ENCODE results near the gene STK11. TPM values are rescaled to one million over a fixed set of nuclear protein-coding genes. Genes with fewer than 3 reads are reported as not detected.
A peak's percentile ranks its signal among the peaks of the same experiment; 100 is the strongest.

The STK11 gene
- total and polyA plus RNA-seq, 2 experiments from 2014 or later = 19.4 to 96.5 TPM

GRCh38 chr19:1239420-1239795 lies 33.8 kb downstream of the STK11 start:
- Mint-ChIP-seq H3K36me3 (ENCODE audit: low read depth) (no peaks in the 10 kb centered on the region), H3K4me3 (peak overlapping the region; percentile 79), H3K27me3 (ENCODE audit: insufficient read depth, low read depth, poor library complexity) (peaks cover 8% of the 10 kb centered on the region), H3K9me3 (no peaks in the 10 kb centered on the region; the same call in 2 of the 3 replicates), H3K27ac (peak overlapping the region; percentile 74), H3K4me1 (peaks cover 17% of the 10 kb centered on the region)
- DNase-seq (ENCODE audit: low spot score) = no peak
- Histone ChIP-seq H3K79me2 (replicated peaks; ENCODE audit: insufficient read depth) (peaks cover 7% of the 10 kb centered on the region), H3K4me3 (peak overlapping the region; percentile 68), H2AFZ (no peak overlapping the region), H3K27me3 (ENCODE audit: insufficient read depth) (no peaks in the 10 kb centered on the region), H3K36me3 (ENCODE audit: insufficient read depth) (no peaks in the 10 kb centered on the region), H4K20me1 (replicated peaks; ENCODE audit: insufficient read depth) (peaks cover 3% of the 10 kb centered on the region; the same call in 1 of the 2 replicates), H3K27ac (ENCODE audit: low read depth) (0 out of 2 replicates have a peak overlapping the region, but pooled peaks have one; percentile 32), H3K4me2 (peak overlapping the region; percentile 78; the same call in 1 of the 2 replicates), H3K9me2 (ENCODE audit: insufficient read depth) (no peaks in the 10 kb centered on the region), H3F3A (replicated peaks; ENCODE audit: low read depth) (peaks cover 37% of the 10 kb centered on the region), H3K4me1 (ENCODE audit: insufficient read depth) (peaks cover 12% of the 10 kb centered on the region; the same call in 1 of the 2 replicates)
- TF ChIP-seq EZH2 (IDR thresholded peaks at IDR 0.05; ENCODE audit: low read depth, unreplicated experiment) = no peak
- TF ChIP-seq EZH2phosphoT487 (IDR thresholded peaks at IDR 0.05; ENCODE audit: unreplicated experiment) = no peak
- TF ChIP-seq CREB1 (CRISPR knock-in tag; IDR thresholded peaks at IDR 0.05; ENCODE audit: low read depth) = no peak
- TF ChIP-seq JUNB (IDR thresholded peaks at IDR 0.05; ENCODE audit: unreplicated experiment) = no peak
- TF ChIP-seq, protein P1, sequence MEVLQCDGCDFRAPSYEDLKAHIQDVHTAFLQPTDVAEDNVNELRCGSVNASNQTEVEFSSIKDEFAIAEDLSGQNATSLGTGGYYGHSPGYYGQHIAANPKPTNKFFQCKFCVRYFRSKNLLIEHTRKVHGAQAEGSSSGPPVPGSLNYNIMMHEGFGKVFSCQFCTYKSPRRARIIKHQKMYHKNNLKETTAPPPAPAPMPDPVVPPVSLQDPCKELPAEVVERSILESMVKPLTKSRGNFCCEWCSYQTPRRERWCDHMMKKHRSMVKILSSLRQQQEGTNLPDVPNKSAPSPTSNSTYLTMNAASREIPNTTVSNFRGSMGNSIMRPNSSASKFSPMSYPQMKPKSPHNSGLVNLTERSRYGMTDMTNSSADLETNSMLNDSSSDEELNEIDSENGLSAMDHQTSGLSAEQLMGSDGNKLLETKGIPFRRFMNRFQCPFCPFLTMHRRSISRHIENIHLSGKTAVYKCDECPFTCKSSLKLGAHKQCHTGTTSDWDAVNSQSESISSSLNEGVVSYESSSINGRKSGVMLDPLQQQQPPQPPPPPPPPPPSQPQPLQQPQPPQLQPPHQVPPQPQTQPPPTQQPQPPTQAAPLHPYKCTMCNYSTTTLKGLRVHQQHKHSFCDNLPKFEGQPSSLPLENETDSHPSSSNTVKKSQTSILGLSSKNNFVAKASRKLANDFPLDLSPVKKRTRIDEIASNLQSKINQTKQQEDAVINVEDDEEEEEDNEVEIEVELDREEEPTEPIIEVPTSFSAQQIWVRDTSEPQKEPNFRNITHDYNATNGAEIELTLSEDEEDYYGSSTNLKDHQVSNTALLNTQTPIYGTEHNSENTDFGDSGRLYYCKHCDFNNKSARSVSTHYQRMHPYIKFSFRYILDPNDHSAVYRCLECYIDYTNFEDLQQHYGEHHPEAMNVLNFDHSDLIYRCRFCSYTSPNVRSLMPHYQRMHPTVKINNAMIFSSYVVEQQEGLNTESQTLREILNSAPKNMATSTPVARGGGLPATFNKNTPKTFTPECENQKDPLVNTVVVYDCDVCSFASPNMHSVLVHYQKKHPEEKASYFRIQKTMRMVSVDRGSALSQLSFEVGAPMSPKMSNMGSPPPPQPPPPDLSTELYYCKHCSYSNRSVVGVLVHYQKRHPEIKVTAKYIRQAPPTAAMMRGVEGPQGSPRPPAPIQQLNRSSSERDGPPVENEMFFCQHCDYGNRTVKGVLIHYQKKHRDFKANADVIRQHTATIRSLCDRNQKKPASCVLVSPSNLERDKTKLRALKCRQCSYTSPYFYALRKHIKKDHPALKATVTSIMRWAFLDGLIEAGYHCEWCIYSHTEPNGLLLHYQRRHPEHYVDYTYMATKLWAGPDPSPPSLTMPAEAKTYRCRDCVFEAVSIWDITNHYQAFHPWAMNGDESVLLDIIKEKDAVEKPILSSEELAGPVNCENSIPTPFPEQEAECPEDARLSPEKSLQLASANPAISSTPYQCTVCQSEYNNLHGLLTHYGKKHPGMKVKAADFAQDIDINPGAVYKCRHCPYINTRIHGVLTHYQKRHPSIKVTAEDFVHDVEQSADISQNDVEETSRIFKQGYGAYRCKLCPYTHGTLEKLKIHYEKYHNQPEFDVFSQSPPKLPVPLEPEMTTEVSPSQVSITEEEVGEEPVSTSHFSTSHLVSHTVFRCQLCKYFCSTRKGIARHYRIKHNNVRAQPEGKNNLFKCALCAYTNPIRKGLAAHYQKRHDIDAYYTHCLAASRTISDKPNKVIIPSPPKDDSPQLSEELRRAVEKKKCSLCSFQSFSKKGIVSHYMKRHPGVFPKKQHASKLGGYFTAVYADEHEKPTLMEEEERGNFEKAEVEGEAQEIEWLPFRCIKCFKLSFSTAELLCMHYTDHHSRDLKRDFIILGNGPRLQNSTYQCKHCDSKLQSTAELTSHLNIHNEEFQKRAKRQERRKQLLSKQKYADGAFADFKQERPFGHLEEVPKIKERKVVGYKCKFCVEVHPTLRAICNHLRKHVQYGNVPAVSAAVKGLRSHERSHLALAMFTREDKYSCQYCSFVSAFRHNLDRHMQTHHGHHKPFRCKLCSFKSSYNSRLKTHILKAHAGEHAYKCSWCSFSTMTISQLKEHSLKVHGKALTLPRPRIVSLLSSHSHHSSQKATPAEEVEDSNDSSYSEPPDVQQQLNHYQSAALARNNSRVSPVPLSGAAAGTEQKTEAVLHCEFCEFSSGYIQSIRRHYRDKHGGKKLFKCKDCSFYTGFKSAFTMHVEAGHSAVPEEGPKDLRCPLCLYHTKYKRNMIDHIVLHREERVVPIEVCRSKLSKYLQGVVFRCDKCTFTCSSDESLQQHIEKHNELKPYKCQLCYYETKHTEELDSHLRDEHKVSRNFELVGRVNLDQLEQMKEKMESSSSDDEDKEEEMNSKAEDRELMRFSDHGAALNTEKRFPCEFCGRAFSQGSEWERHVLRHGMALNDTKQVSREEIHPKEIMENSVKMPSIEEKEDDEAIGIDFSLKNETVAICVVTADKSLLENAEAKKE (CRISPR knock-in tag; IDR thresholded peaks at IDR 0.05) = no peak
- TF ChIP-seq NANOG (IDR thresholded peaks at IDR 0.05; ENCODE audit: borderline replicate concordance) = no peak
- TF ChIP-seq, protein P2, sequence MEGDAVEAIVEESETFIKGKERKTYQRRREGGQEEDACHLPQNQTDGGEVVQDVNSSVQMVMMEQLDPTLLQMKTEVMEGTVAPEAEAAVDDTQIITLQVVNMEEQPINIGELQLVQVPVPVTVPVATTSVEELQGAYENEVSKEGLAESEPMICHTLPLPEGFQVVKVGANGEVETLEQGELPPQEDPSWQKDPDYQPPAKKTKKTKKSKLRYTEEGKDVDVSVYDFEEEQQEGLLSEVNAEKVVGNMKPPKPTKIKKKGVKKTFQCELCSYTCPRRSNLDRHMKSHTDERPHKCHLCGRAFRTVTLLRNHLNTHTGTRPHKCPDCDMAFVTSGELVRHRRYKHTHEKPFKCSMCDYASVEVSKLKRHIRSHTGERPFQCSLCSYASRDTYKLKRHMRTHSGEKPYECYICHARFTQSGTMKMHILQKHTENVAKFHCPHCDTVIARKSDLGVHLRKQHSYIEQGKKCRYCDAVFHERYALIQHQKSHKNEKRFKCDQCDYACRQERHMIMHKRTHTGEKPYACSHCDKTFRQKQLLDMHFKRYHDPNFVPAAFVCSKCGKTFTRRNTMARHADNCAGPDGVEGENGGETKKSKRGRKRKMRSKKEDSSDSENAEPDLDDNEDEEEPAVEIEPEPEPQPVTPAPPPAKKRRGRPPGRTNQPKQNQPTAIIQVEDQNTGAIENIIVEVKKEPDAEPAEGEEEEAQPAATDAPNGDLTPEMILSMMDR (conservative IDR thresholded peaks at IDR 0.05; ENCODE audit: low read depth in 2 of 2) = no peak
- TF ChIP-seq ZNF331 (CRISPR knock-in tag; IDR thresholded peaks at IDR 0.05; ENCODE audit: low read depth) = no peak
- no peak for TF ChIP-seq ZNF114 (CRISPR knock-in tag; IDR thresholded peaks at IDR 0.05)
- TF ChIP-seq POLR2AphosphoS5 (IDR thresholded peaks at IDR 0.05; ENCODE audit: low read depth) = no peak
- TF ChIP-seq ETS1 (IDR thresholded peaks at IDR 0.05) = no peak
- TF ChIP-seq STAT1 (IDR thresholded peaks at IDR 0.05; ENCODE audit: unreplicated experiment) = no peak
- no peak for TF ChIP-seq REST (IDR thresholded peaks at IDR 0.05; ENCODE audit: unreplicated experiment)
- ATAC-seq = no peak

All from GM23338 (cell line).